GM06990 (cell line): ENCODE results near the gene BBS12.

ENCODE experiments used
- DNase-seq: peaks from one replicate; pipeline ENCODE4 v3.0.0-alpha.2; 2011; ENCODE audit not compliant: insufficient read length; ENCODE audit errors: extremely low read depth
- H3K27me3 ChIP-seq: replicated peaks from 2 replicates; pipeline ENCODE4 v1.6.0; 2011; ENCODE audit warnings: low read length; ENCODE audit not compliant: control insufficient read depth, insufficient read depth
- H3K36me3 ChIP-seq: 2 replicates; pipeline ENCODE4 v1.5.1; 2011; ENCODE audit warnings: low read length; ENCODE audit not compliant: control insufficient read depth, insufficient read depth
- H3K4me3 ChIP-seq: replicated peaks from 2 replicates; pipeline ENCODE4 v1.5.1; 2011; ENCODE audit warnings: low read depth, mild to moderate bottlenecking, control low read depth, low read length
- CTCF ChIP-seq: IDR thresholded peaks from 2 replicates; pipeline ENCODE4 v1.5.1; 2011; ENCODE audit warnings: low read length, control low read depth, mild to moderate bottlenecking, inconsistent platforms; ENCODE audit not compliant: insufficient read depth, poor library complexity, severe bottlenecking

BBS12 gene

GRCh38 chr4:122739174-122739573 lies 6.7 kb downstream of the BBS12 start:
- H3K4me3 ChIP-seq: no peak overlapping the region
- TF ChIP-seq CTCF: no peak
- DNase-seq: no peak
- no peaks in the 10 kb centered on the region for H3K36me3 ChIP-seq
- no peaks in the 10 kb centered on the region for H3K27me3 ChIP-seq

- H3K4me3 ChIP-seq: no peak overlapping the region
- no peak for DNase-seq
- TF ChIP-seq CTCF: no peak
- H3K36me3 ChIP-seq: no peaks in the 10 kb centered on the region
- H3K27me3 ChIP-seq: no peaks in the 10 kb centered on the region
These were observed 10.7 kb downstream of the BBS12 start for GRCh38 chr4:122742933-122743829.

GRCh38 chr4:122744229-122744628 lies 11.7 kb downstream of the BBS12 start:
- Histone ChIP-seq H3K27me3 (no peaks in the 10 kb centered on the region), H3K4me3 (no peak overlapping the region), H3K36me3 (no peaks in the 10 kb centered on the region)
- TF ChIP-seq CTCF: no peak
- no peak for DNase-seq

- no peak for DNase-seq
These were observed 14.0 kb downstream of the BBS12 start for GRCh38 chr4:122746485-122746965.

DNA sequence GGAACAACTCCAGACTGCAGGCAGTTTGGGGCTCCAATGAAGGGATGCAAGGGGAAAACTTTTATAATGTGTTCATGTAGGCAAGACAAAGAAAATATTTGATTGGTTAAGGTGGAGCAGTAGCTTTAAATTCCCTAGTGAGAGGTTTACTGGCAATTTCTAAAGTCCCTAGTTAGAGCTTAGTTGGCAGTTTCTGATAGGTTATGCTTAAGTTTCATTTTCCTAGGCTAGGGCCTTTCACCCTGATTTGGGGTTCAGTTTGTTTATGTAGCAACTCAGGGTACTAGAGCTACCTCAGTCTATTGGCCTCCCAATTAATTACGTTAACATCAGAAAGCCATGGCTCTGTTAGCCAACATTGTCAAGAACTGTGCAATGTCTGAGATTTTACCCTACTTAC lies 14.6 kb downstream of the BBS12 start:
- no peak overlapping the region for H3K4me3 ChIP-seq
- H3K36me3 ChIP-seq: no peaks in the 10 kb centered on the region
- no peaks in the 10 kb centered on the region for H3K27me3 ChIP-seq
- TF ChIP-seq CTCF: no peak
- no peak for DNase-seq

More at GRCh38 chr4:122746485-122746965, 14.0 kb downstream of the BBS12 start:
- H3K4me3 ChIP-seq: no peak overlapping the region
- no peak for TF ChIP-seq CTCF
- no peaks in the 10 kb centered on the region for H3K36me3 ChIP-seq
- no peaks in the 10 kb centered on the region for H3K27me3 ChIP-seq
